Activated gamma-delta T cell treated with anti-CD3 and anti-CD28 coated beads, Interleukin-2, amount 50 U/mL, for 16 hours (primary cell): Measurements from ENCODE around the gene CLIC1.

Experiments
- DNase-seq: peaks from one replicate; pipeline ENCODE4 v3.0.0-alpha.2; 2020; ENCODE audit warnings: low read depth

Gene CLIC1

GRCh38 chr6:31736021-31736767 lies at the start of gene CLIC1:
Gene CLIC1 (minus strand): TSS chr6:31736530. CDS start chr6:31736300, 230 bp downstream.
- DNase-seq = peak; percentile 44

- no peak for DNase-seq
These were observed 49.1 kb upstream of the CLIC1 start for GRCh38 chr6:31785475-31785874.

GRCh38 chr6:31784098-31784925 lies 48.0 kb upstream of the CLIC1 start:
- no peak for DNase-seq

GRCh38 chr6:31782126-31782855 lies 46.0 kb upstream of the CLIC1 start:
- DNase-seq = no peak

- DNase-seq = no peak
These were observed 45.2 kb upstream of the CLIC1 start for GRCh38 chr6:31781244-31782125.

- no peak for DNase-seq
These were observed 44.3 kb upstream of the CLIC1 start for GRCh38 chr6:31780507-31781243.

GRCh38 chr6:31779908-31780307 lies 43.6 kb upstream of the CLIC1 start:
- no peak for DNase-seq

GRCh38 chr6:31778999-31779885 lies 42.9 kb upstream of the CLIC1 start:
- no peak for DNase-seq

- no peak for DNase-seq
These were observed 41.9 kb upstream of the CLIC1 start for GRCh38 chr6:31778193-31778592.

- DNase-seq = no peak
These were observed 41.3 kb upstream of the CLIC1 start for GRCh38 chr6:31777667-31778050.

GRCh38 chr6:31776989-31777666 lies 40.8 kb upstream of the CLIC1 start, which contains the start of gene VWA7:
Gene VWA7 (minus strand): TSS chr6:31777328. CDS start chr6:31776779, 549 bp downstream.
- peak; percentile 74 for DNase-seq

GRCh38 chr6:31776485-31776988 lies 40.2 kb upstream of the CLIC1 start:
- no peak for DNase-seq

- no peak for DNase-seq
These were observed 39.5 kb upstream of the CLIC1 start for GRCh38 chr6:31775633-31776484.

- DNase-seq = no peak
These were observed 38.9 kb upstream of the CLIC1 start for GRCh38 chr6:31775184-31775583.

- no peak for DNase-seq
These were observed 35.6 kb upstream of the CLIC1 start for GRCh38 chr6:31771992-31772358.

GRCh38 chr6:31770860-31771259 lies 34.5 kb upstream of the CLIC1 start:
- no peak for DNase-seq

GRCh38 chr6:31769684-31770371 lies 33.5 kb upstream of the CLIC1 start:
- peak; percentile 68 for DNase-seq
